H1 (cell line): ENCODE results near the gene TRIM31. TPM values are rescaled to one million over a fixed set of nuclear protein-coding genes. Genes with fewer than 3 reads are reported as not detected.

Experiments used
- KDM4A ChIP-seq: IDR thresholded peaks from one replicate; pipeline ENCODE4 v1.7.1; 2012; ENCODE audit warnings: low read depth, mild to moderate bottlenecking, moderate library complexity, low read length, inconsistent platforms; ENCODE audit not compliant: severe bottlenecking
- KDM5A ChIP-seq: fragments of 200-600 bp; IDR thresholded peaks from 2 replicates; pipeline ENCODE4 v1.7.1; 2012; ENCODE audit warnings: mild to moderate bottlenecking, low read length, inconsistent platforms, mixed read lengths
- polyA plus RNA-seq, 7 experiments: library from polyadenylated mRNA; depleted of rRNA in 3 of 7; stranded (reverse) in 5 of 7; unstranded in 2 of 7; fragments of >200 nt in 5 of 7; fragments of 200-250 nt in 2 of 7; gene quantifications; 1 replicate in 5 of 7; 2 replicates in 1 of 7; 4 replicates in 1 of 7; pipeline versions ENCODE4 v1.2.1 to v1.2.3, GENCODE V29; 2011 to 2013; ENCODE audit warnings: missing spikeins in 2 of 7, mixed read lengths in 2 of 7
- total RNA-seq: library from RNA; stranded (reverse); fragmentation: NEBNext Ultra II Directional; extraction: Animal tissue kit (Norgen Biotek cat#: 25700); gene quantifications from 2 replicates; pipeline ENCODE4 v1.2.1, GENCODE V29; 2021

TRIM31 gene
- total and polyA plus RNA-seq, 2 of the 8 experiments (the other 6 are each of a cell fraction or from before 2014, with no cell fraction given): not detected

GRCh38 chr6:30075094-30075789 is 37.6 kb downstream of the TRIM31 start, which contains the start of gene RNF39 (continued):
- TF ChIP-seq KDM4A: peak; percentile 82
- no peak for TF ChIP-seq KDM5A
